Measurements from ENCODE around the gene RSPH1.

DNA sequence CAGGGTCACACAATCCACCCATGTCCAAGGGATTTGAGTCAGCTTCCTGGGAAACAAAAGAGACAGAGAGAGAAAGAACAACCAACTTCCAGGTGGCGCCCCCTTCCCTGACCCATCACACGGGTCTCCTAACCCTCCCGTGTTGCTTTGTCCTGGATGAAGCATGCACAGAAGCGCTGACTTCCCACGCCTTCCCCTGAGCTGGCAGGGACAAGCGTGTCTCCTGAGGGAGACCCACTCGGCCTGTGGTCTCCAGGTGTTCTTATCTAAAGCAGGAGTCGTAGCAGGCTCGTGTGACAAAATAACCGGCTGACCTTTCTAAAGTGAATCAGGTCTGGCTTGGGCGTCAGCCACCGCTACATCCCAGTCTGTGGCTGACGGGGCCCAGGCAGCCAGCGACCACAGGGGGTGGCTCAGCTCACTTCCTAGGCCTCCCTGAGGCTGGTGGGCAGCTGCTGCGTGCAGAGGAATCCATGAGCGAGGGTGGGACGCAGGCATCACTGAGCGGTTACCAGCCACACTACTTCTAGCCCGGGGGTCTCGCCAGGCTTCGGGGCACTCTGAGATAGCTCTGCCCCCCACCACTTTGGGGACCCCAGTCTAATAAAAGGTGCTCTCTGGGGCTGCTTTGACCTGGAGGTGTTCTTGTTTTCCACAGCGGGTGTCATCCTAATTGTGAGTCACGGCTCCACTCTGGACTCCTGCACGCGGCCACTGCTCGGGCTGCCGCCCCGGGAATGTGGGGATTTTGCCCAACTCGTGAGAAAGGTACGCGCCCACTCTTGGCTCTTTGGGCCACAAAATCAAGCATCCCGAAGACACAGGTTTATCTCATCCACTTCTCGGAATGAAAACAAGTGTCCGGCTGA is 51.9 kb downstream of the RSPH1 start:
- no peak for TF ChIP-seq POLR2A (IDR thresholded peaks at IDR 0.05; ENCODE audit: low read depth)
- no peak for TF ChIP-seq EP300 (IDR thresholded peaks at IDR 0.05)
- TF ChIP-seq, protein P1, sequence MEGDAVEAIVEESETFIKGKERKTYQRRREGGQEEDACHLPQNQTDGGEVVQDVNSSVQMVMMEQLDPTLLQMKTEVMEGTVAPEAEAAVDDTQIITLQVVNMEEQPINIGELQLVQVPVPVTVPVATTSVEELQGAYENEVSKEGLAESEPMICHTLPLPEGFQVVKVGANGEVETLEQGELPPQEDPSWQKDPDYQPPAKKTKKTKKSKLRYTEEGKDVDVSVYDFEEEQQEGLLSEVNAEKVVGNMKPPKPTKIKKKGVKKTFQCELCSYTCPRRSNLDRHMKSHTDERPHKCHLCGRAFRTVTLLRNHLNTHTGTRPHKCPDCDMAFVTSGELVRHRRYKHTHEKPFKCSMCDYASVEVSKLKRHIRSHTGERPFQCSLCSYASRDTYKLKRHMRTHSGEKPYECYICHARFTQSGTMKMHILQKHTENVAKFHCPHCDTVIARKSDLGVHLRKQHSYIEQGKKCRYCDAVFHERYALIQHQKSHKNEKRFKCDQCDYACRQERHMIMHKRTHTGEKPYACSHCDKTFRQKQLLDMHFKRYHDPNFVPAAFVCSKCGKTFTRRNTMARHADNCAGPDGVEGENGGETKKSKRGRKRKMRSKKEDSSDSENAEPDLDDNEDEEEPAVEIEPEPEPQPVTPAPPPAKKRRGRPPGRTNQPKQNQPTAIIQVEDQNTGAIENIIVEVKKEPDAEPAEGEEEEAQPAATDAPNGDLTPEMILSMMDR (IDR thresholded peaks at IDR 0.05) = no peak
